Measurements from ENCODE around the gene CD55.

GRCh38 chr1:207397525-207397926 is 76.0 kb downstream of the CD55 start:
- no peak for TF ChIP-seq CTCF (IDR thresholded peaks at IDR 0.05; ENCODE audit: poor library complexity, severe bottlenecking)
- no peak for TF ChIP-seq SMC3 (conservative IDR thresholded peaks at IDR 0.05; ENCODE audit: poor library complexity)
- TF ChIP-seq EZH2 (IDR thresholded peaks at IDR 0.05; ENCODE audit: borderline replicate concordance, insufficient read depth, low read length, poor library complexity, severe bottlenecking), result no peak
- no peak for TF ChIP-seq RAD21 (conservative IDR thresholded peaks at IDR 0.05)
- no peak for TF ChIP-seq TAF1 (IDR thresholded peaks at IDR 0.05; ENCODE audit: low read depth)
- no peak for TF ChIP-seq MXI1 (conservative IDR thresholded peaks at IDR 0.05; ENCODE audit: poor library complexity, severe bottlenecking)
- no peak for TF ChIP-seq POLR2AphosphoS5 (IDR thresholded peaks at IDR 0.05)
- no peak for TF ChIP-seq REST (IDR thresholded peaks at IDR 0.05; ENCODE audit: borderline replicate concordance)

Measured in neural cell (in vitro differentiated cells).